Activated B cell treated with CpG ODN at 0.5 μM for 24 hours (primary cell): ENCODE measurements around the gene CHN1. TPM values are rescaled to one million over a fixed set of nuclear protein-coding genes. Genes with fewer than 3 reads are reported as not detected.

Experiments used
- ATAC-seq: fragments of 200-7000 bp; cut with Tn5 transposase; one replicate; pipeline ENCODE4 v1.10.0; 2021; ENCODE audit warnings: low read depth, mild to moderate bottlenecking, moderate library complexity
- CTCF ChIA-PET: fragments of 350-600 bp; sonication (Branson Sonifier 250); formaldehyde crosslinking; loops from one replicate; lab custom pipeline; 2021; ENCODE audit warnings: antibody characterized with exemption; lab: Charles Lee
- POLR2A ChIA-PET: fragments of 350-600 bp; sonication (Branson Sonifier 250); formaldehyde crosslinking; loops from one replicate; lab custom pipeline; 2021; ENCODE audit warnings: antibody characterized with exemption; lab: Charles Lee
- DNase-seq: peaks from one replicate; pipeline ENCODE4 v3.0.0; 2022
- H3K27ac Mint-ChIP-seq: one replicate; pipeline ENCODE4 v1.8.0; 2020; ENCODE audit warnings: mixed read lengths
- H3K27me3 Mint-ChIP-seq: one replicate; pipeline ENCODE4 v1.8.0; 2021; ENCODE audit warnings: mixed read lengths
- H3K36me3 Mint-ChIP-seq: one replicate; pipeline ENCODE4 v1.8.0; 2021; ENCODE audit warnings: low read depth, mixed read lengths
- H3K4me1 Mint-ChIP-seq: one replicate; pipeline ENCODE4 v1.8.0; 2021; ENCODE audit warnings: mixed read lengths
- H3K4me3 Mint-ChIP-seq: one replicate; pipeline ENCODE4 v1.8.0; 2020; ENCODE audit warnings: mild to moderate bottlenecking, mixed read lengths
- H3K9me3 Mint-ChIP-seq: one replicate; pipeline ENCODE4 v1.8.0; 2020; ENCODE audit warnings: mixed read lengths
- intact Hi-C: fragments of 100-400 bp; cut with micrococcal nuclease; formaldehyde crosslinking; loops from one replicate; pipeline ENCODE4 v1.15.1; 2024
- total RNA-seq: library from RNA; stranded (reverse); gene quantifications from 2 replicates; pipeline ENCODE4 v1.2.3, GENCODE V29; 2022
- TF ChIP-seq, protein P1 (sequence below): fragments of 200-600 bp; IDR thresholded peaks from one replicate; pipeline ENCODE4 v1.8.0; 2022; ENCODE audit warnings: antibody characterized with exemption, mild to moderate bottlenecking

Gene CHN1
- total RNA-seq, 1 donor from 2014 or later: 0.80 TPM

- DNase-seq: no peak
- no peak overlapping the region for H3K4me3 Mint-ChIP-seq
- POLR2A ChIA-PET: no interaction called here
- H3K27me3 Mint-ChIP-seq: peaks cover 18% of the 10 kb centered on the region
- TF ChIP-seq, protein P1, sequence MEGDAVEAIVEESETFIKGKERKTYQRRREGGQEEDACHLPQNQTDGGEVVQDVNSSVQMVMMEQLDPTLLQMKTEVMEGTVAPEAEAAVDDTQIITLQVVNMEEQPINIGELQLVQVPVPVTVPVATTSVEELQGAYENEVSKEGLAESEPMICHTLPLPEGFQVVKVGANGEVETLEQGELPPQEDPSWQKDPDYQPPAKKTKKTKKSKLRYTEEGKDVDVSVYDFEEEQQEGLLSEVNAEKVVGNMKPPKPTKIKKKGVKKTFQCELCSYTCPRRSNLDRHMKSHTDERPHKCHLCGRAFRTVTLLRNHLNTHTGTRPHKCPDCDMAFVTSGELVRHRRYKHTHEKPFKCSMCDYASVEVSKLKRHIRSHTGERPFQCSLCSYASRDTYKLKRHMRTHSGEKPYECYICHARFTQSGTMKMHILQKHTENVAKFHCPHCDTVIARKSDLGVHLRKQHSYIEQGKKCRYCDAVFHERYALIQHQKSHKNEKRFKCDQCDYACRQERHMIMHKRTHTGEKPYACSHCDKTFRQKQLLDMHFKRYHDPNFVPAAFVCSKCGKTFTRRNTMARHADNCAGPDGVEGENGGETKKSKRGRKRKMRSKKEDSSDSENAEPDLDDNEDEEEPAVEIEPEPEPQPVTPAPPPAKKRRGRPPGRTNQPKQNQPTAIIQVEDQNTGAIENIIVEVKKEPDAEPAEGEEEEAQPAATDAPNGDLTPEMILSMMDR: no peak
- H3K36me3 Mint-ChIP-seq: no peaks in the 10 kb centered on the region
- H3K27ac Mint-ChIP-seq: no peak overlapping the region
- CTCF ChIA-PET: interaction anchor here (1.5 kb wide), 1 partner anchor 22 kb away, joined by 7 read pairs; no protein-coding TSS in a partner anchor
- intact Hi-C loops: no loop called here
- ATAC-seq: no peak
- no peaks in the 10 kb centered on the region for H3K9me3 Mint-ChIP-seq
- H3K4me1 Mint-ChIP-seq: peaks cover 6% of the 10 kb centered on the region
These were observed 234.0 kb downstream of the CHN1 start for GRCh38 chr2:174771136-174771535.

- Mint-ChIP-seq H3K36me3 (no peaks in the 10 kb centered on the region), H3K4me1 (no peaks in the 10 kb centered on the region), H3K9me3 (no peaks in the 10 kb centered on the region), H3K27me3 (peaks cover 24% of the 10 kb centered on the region), H3K4me3 (no peak overlapping the region), H3K27ac (no peak overlapping the region)
- ATAC-seq (no peak), DNase-seq (no peak)
- intact Hi-C loops: no loop called here
- TF ChIP-seq, protein P1: no peak
- CTCF ChIA-PET: no interaction called here
- POLR2A ChIA-PET: no interaction called here
These were observed 236.6 kb downstream of the CHN1 start for GRCh38 chr2:174768557-174768956.

DNA sequence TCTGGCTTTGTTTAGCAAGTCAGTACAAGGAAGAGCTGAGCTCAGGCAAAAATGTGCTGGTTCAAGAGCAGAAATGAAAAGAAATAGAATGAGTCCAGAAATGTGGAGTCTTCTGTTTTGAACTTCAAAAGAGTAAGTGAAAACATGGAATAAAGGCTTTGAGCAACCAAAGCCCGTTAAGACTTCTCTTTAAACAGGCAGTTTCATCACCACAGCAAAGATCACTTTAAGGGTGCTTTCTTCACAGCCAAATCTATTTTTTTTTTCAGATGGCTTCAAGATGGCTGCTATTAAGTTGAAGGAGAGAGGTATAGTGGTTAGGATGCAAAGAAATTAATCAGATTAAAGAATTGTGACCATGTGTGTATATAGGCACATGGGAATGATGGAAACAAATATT lies 238.9 kb downstream of the CHN1 start:
- intact Hi-C loops: no loop called here
- no peak for ATAC-seq
- Mint-ChIP-seq H3K9me3 (no peaks in the 10 kb centered on the region), H3K36me3 (no peaks in the 10 kb centered on the region), H3K4me1 (no peaks in the 10 kb centered on the region), H3K4me3 (no peak overlapping the region), H3K27me3 (peaks cover 30% of the 10 kb centered on the region), H3K27ac (no peak overlapping the region)
- ChIA-PET POLR2A (no interaction called here), CTCF (no interaction called here)
- DNase-seq: no peak
- TF ChIP-seq, protein P1: no peak

DNA sequence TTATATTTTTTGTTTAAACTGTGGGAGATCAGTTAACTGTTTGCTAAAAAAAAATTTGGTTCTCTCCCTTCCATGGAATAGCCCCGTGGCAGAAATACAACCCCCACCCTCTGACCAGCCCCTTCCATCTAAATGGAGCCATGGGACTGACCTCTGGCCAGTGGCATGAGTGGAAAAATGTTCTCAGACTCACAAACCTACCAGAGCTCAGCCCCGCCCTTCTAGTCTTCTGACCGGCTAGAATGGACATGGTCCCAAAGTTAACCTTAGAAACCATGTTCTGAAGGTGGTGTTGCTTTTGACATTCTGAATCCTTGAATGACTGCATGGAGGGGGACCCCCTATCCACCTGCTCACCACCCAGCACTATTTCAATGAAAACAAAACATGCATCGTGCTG lies 239.6 kb downstream of the CHN1 start:
- ATAC-seq: no peak
- H3K9me3 Mint-ChIP-seq: no peaks in the 10 kb centered on the region

DNA sequence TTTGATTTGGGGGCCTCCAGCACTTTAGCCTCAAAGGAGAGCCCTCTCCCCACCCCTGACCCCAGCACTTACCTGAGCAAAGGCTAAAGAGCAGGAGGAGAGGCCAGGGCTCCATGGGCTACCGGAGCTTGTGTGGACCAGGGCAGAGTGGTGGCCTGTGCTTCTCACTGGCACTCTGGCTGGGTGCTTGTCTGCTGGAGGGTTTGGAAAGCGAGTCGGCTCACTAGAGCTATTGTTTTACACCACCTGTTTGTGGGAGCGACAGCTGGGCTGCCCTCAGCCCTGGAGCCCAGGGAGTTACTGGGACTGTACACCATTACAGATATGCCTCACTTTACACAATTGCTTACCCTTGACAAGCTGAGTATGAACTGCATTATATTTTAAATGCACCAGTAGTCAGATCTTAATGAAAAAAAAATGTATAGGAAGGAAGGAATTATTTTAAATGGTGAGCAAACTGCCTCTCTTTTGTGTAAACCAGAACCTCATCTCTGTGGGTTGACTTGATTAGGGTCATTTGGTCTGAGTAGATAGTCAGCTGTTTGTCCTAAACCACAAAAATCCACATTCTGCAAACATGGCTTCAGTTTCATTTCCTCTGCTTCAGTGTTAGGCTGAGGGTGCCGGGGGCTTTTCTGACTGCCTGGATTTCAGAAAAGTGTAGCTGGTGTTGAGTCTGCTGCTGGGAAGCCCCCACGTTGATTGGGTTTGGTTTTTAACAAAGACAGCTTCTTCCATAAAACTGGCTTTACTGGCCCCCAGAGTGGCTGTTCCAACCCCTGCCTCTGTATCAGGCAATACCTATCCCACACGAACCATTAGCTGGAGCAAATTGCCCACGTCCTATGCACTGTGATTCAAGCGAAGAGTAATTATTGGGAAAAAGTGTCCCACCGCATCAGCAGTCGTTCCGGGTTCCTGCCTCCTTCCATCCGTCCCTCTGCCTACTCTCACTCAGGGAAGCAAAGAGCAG lies 240.6 kb downstream of the CHN1 start, which contains the start of gene CHRNA1:
TSS of gene CHRNA1 (minus strand) at position 193 of the 976 bp plus-strand sequence. CDS start at position 115, 78 bp downstream.
- Mint-ChIP-seq H3K36me3 (no peaks in the 10 kb centered on the region), H3K27me3 (peaks cover 35% of the 10 kb centered on the region), H3K9me3 (no peaks in the 10 kb centered on the region), H3K27ac (no peak within 1 kb of the TSS), H3K4me1 (no peaks in the 10 kb centered on the region), H3K4me3 (no peak within 1 kb of the TSS)
- ChIA-PET CTCF (interaction anchor here (1.3 kb wide), 1 partner anchor 15 kb away, joined by 5 read pairs; no protein-coding TSS in a partner anchor), POLR2A (no interaction called here)
- intact Hi-C loops: no loop called here
- ATAC-seq (no peak), DNase-seq (no peak)
- TF ChIP-seq, protein P1: no peak

More for the DNA sequence above, 239.6 kb downstream of the CHN1 start:
- no peak overlapping the region for H3K4me3 Mint-ChIP-seq
- DNase-seq: no peak
- TF ChIP-seq, protein P1: no peak
- H3K27ac Mint-ChIP-seq: no peak overlapping the region
- intact Hi-C loops: no loop called here
- no peaks in the 10 kb centered on the region for H3K4me1 Mint-ChIP-seq
- ChIA-PET CTCF (interaction anchor here (1.3 kb wide), 1 partner anchor 16 kb away, joined by 5 read pairs; no protein-coding TSS in a partner anchor), POLR2A (no interaction called here)
- peaks cover 30% of the 10 kb centered on the region for H3K27me3 Mint-ChIP-seq
- H3K36me3 Mint-ChIP-seq: no peaks in the 10 kb centered on the region
